MCF 10A (cell line): ENCODE data around the gene POU2AF2. TPM values are rescaled to one million over a fixed set of nuclear protein-coding genes. Genes with fewer than 3 reads are reported as not detected.
A peak's percentile ranks its signal among the peaks of the same experiment; 100 is the strongest.

Source experiments
- Bru-seq: library from RNA; stranded (reverse); fragments of 400-500 nt; gene quantifications from one replicate; lab custom pipeline; 2021; lab: Mats Ljungman, UMichigan
- BruChase-seq, 2 experiments: library from RNA; stranded (reverse); fragments of 400-500 nt; gene quantifications; one replicate each; lab custom pipeline; 2021; lab: Mats Ljungman, UMichigan
- BruUV-seq: library from RNA; stranded (reverse); fragments of 400-500 nt; replicated peaks from 2 replicates; lab custom pipeline; 2021; lab: Mats Ljungman, UMichigan
- CTCF ChIA-PET: fragments of 300-600 bp; sonication (Branson Sonifier 250); formaldehyde crosslinking; extraction: SDS; loops from one replicate; lab custom pipeline; 2021; ENCODE audit warnings: antibody characterized with exemption, inconsistent platforms; lab: Yijun Ruan, JAX
- POLR2A ChIA-PET: fragments of 300-600, 350-650 bp; sonication (Branson Sonifier 250); formaldehyde crosslinking; extraction: SDS; loops from one replicate; lab custom pipeline; 2020; ENCODE audit warnings: antibody characterized with exemption, inconsistent platforms; lab: Yijun Ruan, JAX
- DNase-seq: peaks from one replicate; pipeline ENCODE4 v3.0.0-alpha.2; 2018; ENCODE audit not compliant: unreplicated experiment
- H3K27ac Mint-ChIP-seq: one replicate; pipeline ENCODE4 v1.8.0; 2022; ENCODE audit warnings: mild to moderate bottlenecking, low read depth, mixed read lengths; ENCODE audit not compliant: unreplicated experiment
- H3K27me3 Mint-ChIP-seq: one replicate; pipeline ENCODE4 v1.8.0; 2022; ENCODE audit warnings: mixed read lengths; ENCODE audit not compliant: insufficient read depth, unreplicated experiment
- H3K36me3 Mint-ChIP-seq: one replicate; pipeline ENCODE4 v1.8.0; 2022; ENCODE audit warnings: mild to moderate bottlenecking, moderate library complexity, mixed read lengths; ENCODE audit not compliant: insufficient read depth, unreplicated experiment
- H3K4me1 Mint-ChIP-seq: one replicate; pipeline ENCODE4 v1.8.0; 2022; ENCODE audit warnings: mixed read lengths; ENCODE audit not compliant: insufficient read depth, unreplicated experiment
- H3K4me3 Mint-ChIP-seq: one replicate; pipeline ENCODE4 v1.8.0; 2022; ENCODE audit warnings: mild to moderate bottlenecking, moderate library complexity, mixed read lengths; ENCODE audit not compliant: unreplicated experiment
- H3K9me3 Mint-ChIP-seq: one replicate; pipeline ENCODE4 v1.8.0; 2022; ENCODE audit warnings: mixed read lengths; ENCODE audit not compliant: unreplicated experiment
- intact Hi-C: fragments of 100-400 bp; cut with micrococcal nuclease; formaldehyde crosslinking; loops from 2 replicates; pipeline ENCODE4 v1.14.1; 2022
- long read RNA-seq: library from polyadenylated mRNA; stranded (forward); transcript quantifications from one replicate; pipeline ENCODE4 v2.0.0, GENCODE V29; 2022
- total RNA-seq: library from RNA; stranded (reverse); gene quantifications from 2 replicates; pipeline ENCODE4 v1.2.3, GENCODE V29; 2022
- TF ChIP-seq, protein P1 (sequence below): fragments of 200-600 bp; IDR thresholded peaks from one replicate; pipeline ENCODE4 v1.8.0; 2022; ENCODE audit warnings: antibody characterized with exemption, mild to moderate bottlenecking; ENCODE audit not compliant: unreplicated experiment

POU2AF2 gene, protein sequence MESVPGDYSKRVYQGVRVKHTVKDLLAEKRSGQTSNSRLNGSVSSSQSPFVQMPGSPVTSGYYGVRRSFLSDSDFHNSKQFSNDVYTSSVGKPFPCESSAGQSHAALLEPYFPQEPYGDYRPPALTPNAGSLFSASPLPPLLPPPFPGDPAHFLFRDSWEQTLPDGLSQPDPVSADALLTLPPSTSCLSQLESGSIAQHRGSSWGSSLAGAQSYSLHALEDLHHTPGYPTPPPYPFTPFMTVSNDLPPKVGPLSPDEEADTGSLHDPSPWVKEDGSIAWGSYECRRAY
- total RNA-seq = not detected in 2 replicates
- percentile 3 among the genes with signal in this experiment for Bru-seq, nascent RNA
- BruChase-seq, experiment 1, labeled RNA remaining after a 6-hour chase = not detected
- BruChase-seq, experiment 2, labeled RNA remaining after a 2-hour chase = not detected
- long read RNA-seq = 0 reads

DNA sequence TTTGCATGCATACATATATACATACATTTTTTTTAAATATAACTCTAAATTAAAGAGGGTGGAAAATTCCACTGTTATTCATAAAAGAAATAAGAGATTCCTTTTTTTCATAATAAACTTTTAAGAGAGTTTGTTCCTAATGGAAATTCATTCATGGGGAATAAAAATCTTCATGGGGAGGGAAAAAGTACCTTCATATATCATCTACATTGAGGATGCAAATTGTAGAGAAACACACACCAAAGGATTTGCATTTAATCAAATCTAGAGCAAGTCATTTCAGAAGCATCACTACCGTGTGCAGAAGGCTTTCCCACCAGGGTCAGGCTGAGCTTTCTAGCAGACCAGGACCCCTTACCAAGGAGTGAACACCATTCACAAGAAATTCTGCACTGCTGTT, at the start of gene POU2AF2:
Gene POU2AF2, plus strand, starts transcription at position 301 of the 400 bp plus-strand sequence. CDS start 129 bp downstream, outside the sequence.
- Mint-ChIP-seq H3K4me3 (no peak within 1 kb of the TSS), H3K36me3 (no peaks in the 10 kb centered on the region), H3K9me3 (no peaks in the 10 kb centered on the region), H3K4me1 (no peaks in the 10 kb centered on the region), H3K27ac (no peak within 1 kb of the TSS), H3K27me3 (peaks cover 71% of the 10 kb centered on the region)
- intact Hi-C loops = no loop called here
- BruUV-seq = no TSS peak
- DNase-seq = no peak
- ChIA-PET CTCF (no interaction called here), POLR2A (no interaction called here)
- TF ChIP-seq, protein P1, sequence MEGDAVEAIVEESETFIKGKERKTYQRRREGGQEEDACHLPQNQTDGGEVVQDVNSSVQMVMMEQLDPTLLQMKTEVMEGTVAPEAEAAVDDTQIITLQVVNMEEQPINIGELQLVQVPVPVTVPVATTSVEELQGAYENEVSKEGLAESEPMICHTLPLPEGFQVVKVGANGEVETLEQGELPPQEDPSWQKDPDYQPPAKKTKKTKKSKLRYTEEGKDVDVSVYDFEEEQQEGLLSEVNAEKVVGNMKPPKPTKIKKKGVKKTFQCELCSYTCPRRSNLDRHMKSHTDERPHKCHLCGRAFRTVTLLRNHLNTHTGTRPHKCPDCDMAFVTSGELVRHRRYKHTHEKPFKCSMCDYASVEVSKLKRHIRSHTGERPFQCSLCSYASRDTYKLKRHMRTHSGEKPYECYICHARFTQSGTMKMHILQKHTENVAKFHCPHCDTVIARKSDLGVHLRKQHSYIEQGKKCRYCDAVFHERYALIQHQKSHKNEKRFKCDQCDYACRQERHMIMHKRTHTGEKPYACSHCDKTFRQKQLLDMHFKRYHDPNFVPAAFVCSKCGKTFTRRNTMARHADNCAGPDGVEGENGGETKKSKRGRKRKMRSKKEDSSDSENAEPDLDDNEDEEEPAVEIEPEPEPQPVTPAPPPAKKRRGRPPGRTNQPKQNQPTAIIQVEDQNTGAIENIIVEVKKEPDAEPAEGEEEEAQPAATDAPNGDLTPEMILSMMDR = no peak

DNA sequence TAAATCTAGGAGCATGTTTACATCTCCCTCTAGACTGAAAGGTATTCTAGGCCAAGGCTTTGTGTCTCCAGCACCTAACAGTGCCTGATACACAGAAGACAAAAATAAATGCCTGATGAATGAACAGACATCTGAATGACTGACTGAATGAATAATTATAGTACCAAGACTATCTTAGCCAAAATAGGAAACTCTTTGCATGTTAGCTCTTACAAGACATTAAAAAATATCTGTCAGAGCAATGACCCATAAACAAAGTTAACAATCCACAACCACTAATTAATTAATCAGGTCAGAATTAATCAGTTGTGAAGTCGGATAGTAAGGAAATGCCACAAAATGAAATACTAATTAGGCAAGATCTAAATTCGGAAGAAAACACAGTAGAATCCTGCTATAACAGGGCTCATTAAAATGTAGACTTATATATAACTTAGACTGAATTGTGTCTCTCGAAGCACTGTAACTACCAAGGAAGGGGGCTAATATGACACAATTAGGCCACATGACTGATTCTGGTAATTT, 45.5 kb upstream of the POU2AF2 start:
- Mint-ChIP-seq H3K27me3 (peaks cover 12% of the 10 kb centered on the region), H3K36me3 (no peaks in the 10 kb centered on the region), H3K4me3 (no peak overlapping the region), H3K4me1 (no peaks in the 10 kb centered on the region), H3K9me3 (no peaks in the 10 kb centered on the region), H3K27ac (no peak overlapping the region)
- BruUV-seq = no TSS peak
- ChIA-PET POLR2A (no interaction called here), CTCF (no interaction called here)
- TF ChIP-seq, protein P1 = no peak
- intact Hi-C loops = no loop called here
- DNase-seq = no peak

DNA sequence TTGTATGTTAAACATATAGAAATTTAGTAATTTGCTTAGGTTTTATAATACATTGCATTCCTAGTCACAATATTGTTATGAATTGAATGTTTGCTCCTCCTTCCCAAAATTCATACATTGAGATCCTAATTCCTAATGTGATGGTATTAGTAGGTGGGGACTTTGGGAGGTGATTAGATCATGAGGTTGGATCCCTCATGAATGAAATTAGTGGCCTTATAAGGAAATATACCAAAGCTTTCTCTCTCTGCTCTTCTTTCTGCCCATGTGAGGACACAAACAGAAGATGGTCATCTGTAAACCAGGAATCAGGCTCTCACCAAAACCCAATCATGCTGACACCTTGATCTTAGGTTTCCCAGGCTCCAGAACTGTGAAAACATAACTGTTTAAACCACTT, 41.3 kb upstream of the POU2AF2 start:
- Mint-ChIP-seq H3K4me1 (peaks cover 10% of the 10 kb centered on the region), H3K27me3 (no peaks in the 10 kb centered on the region), H3K36me3 (no peaks in the 10 kb centered on the region), H3K9me3 (no peaks in the 10 kb centered on the region), H3K4me3 (no peak overlapping the region), H3K27ac (no peak overlapping the region)
- TF ChIP-seq, protein P1 = no peak
- POLR2A ChIA-PET = no interaction called here
- BruUV-seq = no TSS peak
- intact Hi-C loops = no loop called here
- CTCF ChIA-PET = no interaction called here
- DNase-seq = no peak

DNA sequence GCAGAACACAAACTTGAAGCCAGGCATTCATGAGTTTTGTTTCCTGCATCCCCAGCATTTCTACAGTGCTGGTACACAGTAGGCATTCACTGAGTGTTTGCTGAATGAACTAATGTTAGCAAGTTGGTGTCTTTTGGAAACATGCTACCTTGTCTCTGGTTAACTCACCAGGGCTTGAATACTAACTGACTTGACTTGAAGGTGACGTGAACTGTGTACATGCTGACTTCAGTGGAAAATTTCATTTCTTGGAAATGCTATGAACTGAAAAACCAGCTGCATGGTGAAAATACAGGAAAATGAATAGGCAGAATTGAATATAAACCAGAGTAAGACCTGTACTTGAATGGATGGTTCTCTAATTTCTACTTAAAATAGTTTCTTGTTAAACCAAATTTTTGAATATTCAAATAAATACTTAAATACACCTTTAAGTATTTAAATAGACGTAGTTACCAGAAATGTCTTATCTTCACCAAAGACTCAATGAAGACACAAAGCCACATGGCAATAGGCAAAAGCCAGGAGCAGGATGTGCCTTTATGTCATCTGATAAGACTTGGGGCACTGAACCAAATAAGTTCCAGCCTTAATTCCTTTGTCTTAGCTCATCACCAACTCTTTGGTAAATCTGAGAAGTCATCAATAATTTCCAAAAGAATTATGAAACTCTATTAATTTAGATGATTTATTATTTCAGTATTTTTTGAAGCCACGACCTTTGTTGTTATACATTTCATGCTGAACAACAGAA, 39.7 kb upstream of the POU2AF2 start:
- H3K4me1 Mint-ChIP-seq = peaks cover 10% of the 10 kb centered on the region
- H3K4me3 Mint-ChIP-seq = no peak overlapping the region
- no peaks in the 10 kb centered on the region for H3K27me3 Mint-ChIP-seq
- ChIA-PET CTCF (interaction anchor here (0.6 to 0.7 kb wide), 3 partner anchors 9 to 793 kb away, joined by 3 to 4 read pairs (median 3); no protein-coding TSS in a partner anchor), POLR2A (no interaction called here)
- no peak for DNase-seq
- no peaks in the 10 kb centered on the region for H3K9me3 Mint-ChIP-seq
- no peak overlapping the region for H3K27ac Mint-ChIP-seq
- BruUV-seq = no TSS peak
- no peaks in the 10 kb centered on the region for H3K36me3 Mint-ChIP-seq
- intact Hi-C loops = no loop called here
- TF ChIP-seq, protein P1 = no peak
